Fibroblast of lung (primary cell): Measurements from ENCODE around the gene ZNF180. TPM values are rescaled to one million over a fixed set of nuclear protein-coding genes. Genes with fewer than 3 reads are reported as not detected.

Experiments used
- DNase-seq, 2 donors: peaks; one replicate each; pipeline versions ENCODE4 v3.0.0 to v3.0.0-alpha.2; 2010; ENCODE audit warnings: low read depth in 2 of 2
- H2AFZ ChIP-seq: 2 replicates; pipeline ENCODE4 v1.5.1; 2012; ENCODE audit warnings: low read length, control low read depth, inconsistent platforms
- H3K27ac ChIP-seq: 2 replicates; pipeline ENCODE4 v1.5.1; 2011; ENCODE audit warnings: low read length, control low read depth; ENCODE audit not compliant: insufficient read depth
- H3K27me3 ChIP-seq: 2 replicates; pipeline ENCODE4 v1.5.1; 2011; ENCODE audit warnings: mild to moderate bottlenecking, low read length; ENCODE audit not compliant: control insufficient read depth, insufficient read depth
- H3K36me3 ChIP-seq: 2 replicates; pipeline ENCODE4 v1.5.1; 2011; ENCODE audit warnings: low read length; ENCODE audit not compliant: control insufficient read depth, insufficient read depth
- H3K4me1 ChIP-seq: 2 replicates; pipeline ENCODE4 v1.5.1; 2011; ENCODE audit warnings: low read length; ENCODE audit not compliant: control insufficient read depth, insufficient read depth; ENCODE audit errors: extremely low read depth
- H3K4me2 ChIP-seq: 2 replicates; pipeline ENCODE4 v1.5.1; 2011; ENCODE audit warnings: low read length, control low read depth; ENCODE audit not compliant: insufficient read depth; ENCODE audit errors: extremely low read depth
- H3K4me3 ChIP-seq, 4 experiments: fragments of 200-600 bp in 1 of 4; sonication (generic) in 1 of 4; replicated peaks in 1 of 4; 2 replicates each; pipeline ENCODE4 v1.5.1; 2011 to 2016; ENCODE audit warnings: low read length in 4 of 4, low read depth in 3 of 4, mild to moderate bottlenecking in 3 of 4, control low read depth in 2 of 4, inconsistent platforms in 1 of 4, mixed read lengths in 1 of 4; ENCODE audit not compliant: insufficient read depth in 1 of 4; ENCODE audit errors: control extremely low read depth in 1 of 4
- H3K79me2 ChIP-seq: 2 replicates; pipeline ENCODE4 v1.5.1; 2012; ENCODE audit warnings: mild to moderate bottlenecking, low read length, inconsistent platforms; ENCODE audit not compliant: control insufficient read depth, insufficient read depth
- H3K9ac ChIP-seq: 2 replicates; pipeline ENCODE4 v1.5.1; 2011; ENCODE audit warnings: mild to moderate bottlenecking, low read length, control low read depth; ENCODE audit not compliant: insufficient read depth
- H3K9me3 ChIP-seq: 2 replicates; pipeline ENCODE4 v1.5.1; 2012; ENCODE audit warnings: low read depth, low read length; ENCODE audit not compliant: control insufficient read depth, insufficient read depth
- H4K20me1 ChIP-seq: 2 replicates; pipeline ENCODE4 v1.5.1; 2011; ENCODE audit warnings: low read length; ENCODE audit not compliant: control insufficient read depth, insufficient read depth; ENCODE audit errors: extremely low read depth
- CTCF ChIP-seq, 2 donors: IDR thresholded peaks in 1 of 2; conservative IDR thresholded peaks in 1 of 2; 1 replicate in 1 of 2; 2 replicates in 1 of 2; pipeline ENCODE4 v1.5.1; 2011 to 2012; ENCODE audit warnings: low read length in 2 of 2, control low read depth in 1 of 2, inconsistent platforms in 1 of 2, low read depth in 1 of 2, mild to moderate bottlenecking in 1 of 2
- EZH2 ChIP-seq: IDR thresholded peaks from 2 replicates; pipeline ENCODE4 v1.5.1; 2012; ENCODE audit warnings: low read length, control low read depth, mild to moderate bottlenecking; ENCODE audit errors: missing control alignments
- polyA plus RNA-seq, 2 donors: library from polyadenylated mRNA; depleted of rRNA in 1 of 2; stranded (reverse) in 1 of 2; unstranded in 1 of 2; fragments of >200 nt; gene quantifications; 2 replicates each; pipeline ENCODE4 v1.2.1, GENCODE V29; 2011 to 2012; ENCODE audit warnings: missing spikeins in 1 of 2
- total RNA-seq: library from RNA; depleted of rRNA; stranded (reverse); fragments of >200 nt; gene quantifications from 2 replicates; pipeline ENCODE4 v1.2.1, GENCODE V29; 2014

ZNF180 gene
- total and polyA plus RNA-seq, 2 donors (not counting 1 experiment from before 2014, with no cell fraction given) = 1.4 to 7.6 TPM

- H4K20me1 ChIP-seq = no peaks in the 10 kb centered on the region
- H3K36me3 ChIP-seq = peaks cover 5% of the 10 kb centered on the region
- no peak overlapping the region for H3K4me2 ChIP-seq
- H3K4me1 ChIP-seq = no peaks in the 10 kb centered on the region
- no peaks in the 10 kb centered on the region for H3K9me3 ChIP-seq
- no peak for TF ChIP-seq EZH2
- no peak for TF ChIP-seq CTCF (conservative IDR thresholded peaks at IDR 0.05 in 1 of 2, IDR thresholded peaks at IDR 0.05 in 1 of 2; ENCODE audit: low read depth in 1 of 2, low read length in 2 of 2)
- H3K27me3 ChIP-seq = no peaks in the 10 kb centered on the region
- H3K27ac ChIP-seq = no peak overlapping the region
- no peak overlapping the region for H3K9ac ChIP-seq
- no peaks in the 10 kb centered on the region for H3K79me2 ChIP-seq
- no peak overlapping the region for H3K4me3 ChIP-seq
- DNase-seq = no peak
- H2AFZ ChIP-seq = no peak overlapping the region
These were observed 64.9 kb downstream of the ZNF180 start for GRCh38 chr19:44435441-44435840.

- peaks cover 9% of the 10 kb centered on the region for H3K36me3 ChIP-seq
- peaks cover 7% of the 10 kb centered on the region for H3K9me3 ChIP-seq
- DNase-seq = peak in 1 of 2 donors; percentile 15
These were observed 69.4 kb downstream of the ZNF180 start for GRCh38 chr19:44430956-44431355.

More at GRCh38 chr19:44430956-44431355, 69.4 kb downstream of the ZNF180 start:
- H3K4me3 ChIP-seq = no peak overlapping the region
- no peaks in the 10 kb centered on the region for H4K20me1 ChIP-seq
- H3K4me2 ChIP-seq = no peak overlapping the region
- H3K9ac ChIP-seq = no peak overlapping the region
- no peaks in the 10 kb centered on the region for H3K4me1 ChIP-seq
- no peak overlapping the region for H2AFZ ChIP-seq
- H3K27ac ChIP-seq = no peak overlapping the region
- H3K27me3 ChIP-seq = no peaks in the 10 kb centered on the region
- TF ChIP-seq CTCF (conservative IDR thresholded peaks at IDR 0.05 in 1 of 2, IDR thresholded peaks at IDR 0.05 in 1 of 2; ENCODE audit: low read depth in 1 of 2, low read length in 2 of 2) = no peak
- TF ChIP-seq EZH2 = no peak
- H3K79me2 ChIP-seq = no peaks in the 10 kb centered on the region

Other genes with a start within 250 kb of the ZNF180 start
- 3.6 and 5.9 TPM in 2 replicates for gene ZNF233, start 240.6 kb downstream of the ZNF180 start, total RNA-seq
- gene ZNF233, start 240.6 kb downstream of the ZNF180 start, polyA plus RNA-seq = 0.96 and 1.3 TPM in 2 replicates
- gene ZNF235, start 195.5 kb downstream of the ZNF180 start, total RNA-seq = 2.8 and 5.8 TPM in 2 replicates
- 1.7 and 2.9 TPM in 2 replicates for gene ZNF235, start 195.5 kb downstream of the ZNF180 start, polyA plus RNA-seq
- 9.1 and 10.0 TPM in 2 replicates for gene ZNF112, start 143.8 kb downstream of the ZNF180 start, total RNA-seq
- gene ZNF112, start 143.8 kb downstream of the ZNF180 start, polyA plus RNA-seq = 2.9 and 4.9 TPM in 2 replicates
- gene ZNF285, start 98.9 kb downstream of the ZNF180 start, total RNA-seq = 5.0 and 5.6 TPM in 2 replicates
- gene ZNF285, start 98.9 kb downstream of the ZNF180 start, polyA plus RNA-seq = 0.94 and 1.9 TPM in 2 replicates
- gene ZNF229, start 52.0 kb downstream of the ZNF180 start, total RNA-seq = 24.4 and 25.2 TPM in 2 replicates
- gene ZNF229, start 52.0 kb downstream of the ZNF180 start, polyA plus RNA-seq = 5.7 and 5.8 TPM in 2 replicates
- not detected in 2 replicates for gene CEACAM20, start 29.2 kb upstream of the ZNF180 start, total RNA-seq
- gene CEACAM20, start 29.2 kb upstream of the ZNF180 start, polyA plus RNA-seq = not detected in 2 replicates
- 0.26 and 0.33 TPM in 2 replicates for gene IGSF23, start 113.0 kb upstream of the ZNF180 start, total RNA-seq
- gene IGSF23, start 113.0 kb upstream of the ZNF180 start, polyA plus RNA-seq = 0.53 and 1.3 TPM in 2 replicates
- gene PVR, start 143.4 kb upstream of the ZNF180 start, total RNA-seq = 98.1 and 229 TPM in 2 replicates
- 167 and 230 TPM in 2 replicates for gene PVR, start 143.4 kb upstream of the ZNF180 start, polyA plus RNA-seq
- gene CEACAM19, start 171.0 kb upstream of the ZNF180 start, total RNA-seq = 3.1 and 7.8 TPM in 2 replicates
- gene CEACAM19, start 171.0 kb upstream of the ZNF180 start, polyA plus RNA-seq = 7.7 and 9.9 TPM in 2 replicates
- gene CEACAM16, start 198.6 kb upstream of the ZNF180 start, total RNA-seq = under 0.01 TPM in 1 of 2 replicates, not detected in the other
- not detected in 2 replicates for gene CEACAM16, start 198.6 kb upstream of the ZNF180 start, polyA plus RNA-seq
- gene BCL3, start 248.2 kb upstream of the ZNF180 start, total RNA-seq = 10.8 and 20.6 TPM in 2 replicates
- gene BCL3, start 248.2 kb upstream of the ZNF180 start, polyA plus RNA-seq = 6.8 and 10.7 TPM in 2 replicates